Coronary artery (tissue), 2 donors: ENCODE data around the gene TMEM204.

Experiments
- DNase-seq: peaks from one replicate; pipeline ENCODE4 v3.0.0-alpha.2; 2017; ENCODE audit warnings: low spot score
- H3K27ac ChIP-seq, 2 donors: fragments of 200-600 bp; sonication (generic); one replicate each; pipeline ENCODE4 v1.5.1; 2016 to 2019
- H3K4me3 ChIP-seq: fragments of 200-600 bp; sonication (generic); 2 replicates; pipeline ENCODE4 v1.5.1; 2016; ENCODE audit warnings: mild to moderate bottlenecking, moderate library complexity
- CTCF ChIP-seq: fragments of 200-600 bp; sonication (generic); IDR thresholded peaks from one replicate; pipeline ENCODE4 v1.5.1; 2019; ENCODE audit warnings: antibody characterized with exemption

Gene TMEM204

GRCh38 chr16:1567988-1568387 lies 34.5 kb downstream of the TMEM204 start:
- DNase-seq, result no peak
- no peak overlapping the region for H3K27ac ChIP-seq
- H3K4me3 ChIP-seq, result no peak overlapping the region
- no peak for TF ChIP-seq CTCF

GRCh38 chr16:1571012-1571671 lies 37.7 kb downstream of the TMEM204 start:
- Histone ChIP-seq H3K27ac (no peak overlapping the region), H3K4me3 (no peak overlapping the region)
- TF ChIP-seq CTCF, result no peak
- DNase-seq, result no peak

- no peak for DNase-seq
- Histone ChIP-seq H3K4me3 (no peak overlapping the region), H3K27ac (no peak overlapping the region)
- no peak for TF ChIP-seq CTCF
These were observed 39.2 kb downstream of the TMEM204 start for GRCh38 chr16:1572673-1573072.

GRCh38 chr16:1573301-1573700 lies 39.8 kb downstream of the TMEM204 start:
- Histone ChIP-seq H3K27ac (no peak overlapping the region), H3K4me3 (no peak overlapping the region)
- TF ChIP-seq CTCF, result no peak
- no peak for DNase-seq

- no peak overlapping the region for H3K27ac ChIP-seq
- no peak overlapping the region for H3K4me3 ChIP-seq
- no peak for DNase-seq
- TF ChIP-seq CTCF, result no peak
These were observed 42.1 kb downstream of the TMEM204 start for GRCh38 chr16:1575578-1575977.

- no peak for DNase-seq
- H3K27ac ChIP-seq, result no peak overlapping the region
- no peak for TF ChIP-seq CTCF
- no peak overlapping the region for H3K4me3 ChIP-seq
These were observed 45.7 kb downstream of the TMEM204 start for GRCh38 chr16:1579214-1579613.

GRCh38 chr16:1580256-1580655 lies 46.8 kb downstream of the TMEM204 start:
- no peak for TF ChIP-seq CTCF
- DNase-seq, result no peak
- Histone ChIP-seq H3K4me3 (no peak overlapping the region), H3K27ac (no peak overlapping the region)
